Common myeloid progenitor, CD34-positive (primary cell): ENCODE results near the gene RBMS1.

ENCODE experiments used
- CTCF ChIA-PET: fragments of 350-600 bp; sonication (Branson Sonifier 250); formaldehyde crosslinking; loops from one replicate; lab custom pipeline; 2021; ENCODE audit warnings: antibody characterized with exemption; lab: Charles Lee
- POLR2A ChIA-PET: fragments of 350-600 bp; sonication (Branson Sonifier 250); formaldehyde crosslinking; loops from one replicate; lab custom pipeline; 2021; ENCODE audit warnings: antibody characterized with exemption; lab: Charles Lee
- DNase-seq, 3 donors: peaks; one replicate each; pipeline versions ENCODE4 v3.0.0 to v3.0.0-alpha.2; 2013
- H3K27ac ChIP-seq, 2 experiments: 1 replicate in 1 of 2; 2 replicates in 1 of 2; pipeline ENCODE4 v1.7.0; 2013; ENCODE audit warnings: inconsistent platforms in 2 of 2, low read length in 2 of 2, mild to moderate bottlenecking in 2 of 2, low read depth in 1 of 2, moderate library complexity in 1 of 2; ENCODE audit not compliant: severe bottlenecking in 2 of 2, insufficient read depth in 1 of 2, poor library complexity in 1 of 2
- H3K27me3 ChIP-seq, 5 experiments: replicated peaks in 2 of 5; 1 replicate in 3 of 5; 2 replicates in 2 of 5; pipeline versions ENCODE4 v1.6.1 to v1.7.0; 2013; ENCODE audit warnings: low read length in 4 of 5, mild to moderate bottlenecking in 2 of 5, moderate library complexity in 2 of 5, inconsistent platforms in 1 of 5; ENCODE audit not compliant: insufficient read depth in 5 of 5, control insufficient read depth in 4 of 5
- H3K36me3 ChIP-seq, 4 experiments: 1 replicate in 2 of 4; 2 replicates in 2 of 4; pipeline versions ENCODE4 v1.6.1 to v1.7.0; 2013; ENCODE audit warnings: low read length in 3 of 4, control low read depth in 1 of 4, mild to moderate bottlenecking in 1 of 4; ENCODE audit not compliant: control insufficient read depth in 4 of 4, insufficient read depth in 4 of 4
- H3K4me1 ChIP-seq, 4 experiments: 1 replicate in 3 of 4; 2 replicates in 1 of 4; pipeline versions ENCODE4 v1.6.1 to v1.7.1; 2013; ENCODE audit warnings: low read length in 3 of 4, mild to moderate bottlenecking in 3 of 4, control low read depth in 1 of 4, inconsistent platforms in 1 of 4, moderate library complexity in 1 of 4; ENCODE audit not compliant: control insufficient read depth in 4 of 4, insufficient read depth in 4 of 4; ENCODE audit errors: control extremely low read depth in 1 of 4
- H3K4me3 ChIP-seq, 7 experiments: 1 replicate in 4 of 7; 2 replicates in 3 of 7; pipeline versions ENCODE4 v1.5.1 to v1.7.0; 2013; ENCODE audit warnings: mild to moderate bottlenecking in 7 of 7, low read length in 6 of 7, moderate library complexity in 6 of 7, inconsistent platforms in 2 of 7, low read depth in 2 of 7, control low read depth in 1 of 7; ENCODE audit not compliant: insufficient read depth in 4 of 7, control insufficient read depth in 1 of 7; ENCODE audit errors: extremely low read depth in 1 of 7
- H3K9me3 ChIP-seq, 5 experiments: 1 replicate in 4 of 5; 2 replicates in 1 of 5; pipeline versions ENCODE4 v1.6.1 to v1.7.1; 2013; ENCODE audit warnings: low read length in 4 of 5, mild to moderate bottlenecking in 2 of 5, inconsistent platforms in 1 of 5, low read depth in 1 of 5, moderate library complexity in 1 of 5; ENCODE audit not compliant: control insufficient read depth in 4 of 5, insufficient read depth in 2 of 5; ENCODE audit errors: control extremely low read depth in 1 of 5
- WGBS: methylation state at CpG from one replicate; pipeline ENCODE4 v1.1.5; 2013; ENCODE audit not compliant: insufficient coverage; 5-methylcytosine and 5-hydroxymethylcytosine counted together

RBMS1 gene

GRCh38 chr2:160482673-160483072 is 10.9 kb downstream of the RBMS1 start:
- POLR2A ChIA-PET = no interaction called here
- Histone ChIP-seq H3K4me3 (no peak overlapping the region), H3K27ac (no peak overlapping the region), H3K36me3 (no peaks in the 10 kb centered on the region), H3K27me3 (no peaks in the 10 kb centered on the region), H3K9me3 (no peaks in the 10 kb centered on the region), H3K4me1 (peaks cover 0 to 2% (median 0%) of the 10 kb centered on the region in 4 experiments)
- 80% methylated on average over 1 of the region's 2 CpGs for WGBS
- CTCF ChIA-PET = no interaction called here
- peak in 1 of 3 donors; percentile 22 for DNase-seq

DNA sequence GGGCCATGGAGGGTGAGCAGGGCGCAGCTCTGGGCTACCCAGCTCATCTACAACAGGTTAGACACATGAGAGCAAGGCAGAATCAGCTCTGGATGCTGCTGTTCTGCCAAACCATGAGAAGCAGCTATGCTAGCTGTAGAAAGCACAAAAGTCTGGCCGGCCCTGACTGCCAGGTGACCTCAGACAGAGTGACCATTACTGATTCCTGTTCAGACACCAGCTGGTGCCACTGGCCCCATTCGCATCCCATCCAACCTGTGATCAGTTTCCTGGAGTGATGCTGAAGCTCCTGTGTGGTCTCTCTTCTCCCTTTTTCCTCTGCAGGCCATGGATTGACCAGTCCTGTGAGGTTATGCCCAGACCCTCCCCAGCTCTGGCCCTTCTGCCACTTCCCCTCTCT is 14.3 kb downstream of the RBMS1 start:
- Histone ChIP-seq H3K27me3 (no peaks in the 10 kb centered on the region), H3K4me1 (peaks cover 0 to 2% (median 0%) of the 10 kb centered on the region in 4 experiments), H3K36me3 (no peaks in the 10 kb centered on the region), H3K4me3 (no peak overlapping the region), H3K9me3 (no peaks in the 10 kb centered on the region), H3K27ac (no peak overlapping the region)
- POLR2A ChIA-PET = no interaction called here
- WGBS = 98% methylated on average over 3 of the region's 3 CpGs
- DNase-seq = no peak
- CTCF ChIA-PET = interaction anchor here (1.0 to 1.5 kb wide), 3 partner anchors 8 to 51 kb away, joined by 3 read pairs; no protein-coding TSS in a partner anchor

- POLR2A ChIA-PET = no interaction called here
- H3K27me3 ChIP-seq = no peaks in the 10 kb centered on the region
- no peak overlapping the region for H3K27ac ChIP-seq
- no peaks in the 10 kb centered on the region for H3K36me3 ChIP-seq
- peaks cover 0 to 2% (median 0%) of the 10 kb centered on the region in 4 experiments for H3K4me1 ChIP-seq
- CTCF ChIA-PET = interaction anchor here (1.0 to 1.5 kb wide), 3 partner anchors 8 to 50 kb away, joined by 3 read pairs; no protein-coding TSS in a partner anchor
- no peak for DNase-seq
- 94% methylated on average over 6 of the region's 6 CpGs for WGBS
- H3K4me3 ChIP-seq = no peak overlapping the region
- no peaks in the 10 kb centered on the region for H3K9me3 ChIP-seq
These were observed 14.9 kb downstream of the RBMS1 start for GRCh38 chr2:160478660-160479059.

GRCh38 chr2:160477032-160477431 is 16.6 kb downstream of the RBMS1 start:
- no peaks in the 10 kb centered on the region for H3K9me3 ChIP-seq
- H3K27me3 ChIP-seq = no peaks in the 10 kb centered on the region
- no peaks in the 10 kb centered on the region for H3K36me3 ChIP-seq
- whole genome bisulfite sequencing = 98% methylated on average over 6 of the region's 7 CpGs
- H3K27ac ChIP-seq = no peak overlapping the region
- H3K4me1 ChIP-seq = no peaks in the 10 kb centered on the region
- no peak for DNase-seq
- POLR2A ChIA-PET = no interaction called here
- CTCF ChIA-PET = no interaction called here
- no peak overlapping the region for H3K4me3 ChIP-seq

DNA sequence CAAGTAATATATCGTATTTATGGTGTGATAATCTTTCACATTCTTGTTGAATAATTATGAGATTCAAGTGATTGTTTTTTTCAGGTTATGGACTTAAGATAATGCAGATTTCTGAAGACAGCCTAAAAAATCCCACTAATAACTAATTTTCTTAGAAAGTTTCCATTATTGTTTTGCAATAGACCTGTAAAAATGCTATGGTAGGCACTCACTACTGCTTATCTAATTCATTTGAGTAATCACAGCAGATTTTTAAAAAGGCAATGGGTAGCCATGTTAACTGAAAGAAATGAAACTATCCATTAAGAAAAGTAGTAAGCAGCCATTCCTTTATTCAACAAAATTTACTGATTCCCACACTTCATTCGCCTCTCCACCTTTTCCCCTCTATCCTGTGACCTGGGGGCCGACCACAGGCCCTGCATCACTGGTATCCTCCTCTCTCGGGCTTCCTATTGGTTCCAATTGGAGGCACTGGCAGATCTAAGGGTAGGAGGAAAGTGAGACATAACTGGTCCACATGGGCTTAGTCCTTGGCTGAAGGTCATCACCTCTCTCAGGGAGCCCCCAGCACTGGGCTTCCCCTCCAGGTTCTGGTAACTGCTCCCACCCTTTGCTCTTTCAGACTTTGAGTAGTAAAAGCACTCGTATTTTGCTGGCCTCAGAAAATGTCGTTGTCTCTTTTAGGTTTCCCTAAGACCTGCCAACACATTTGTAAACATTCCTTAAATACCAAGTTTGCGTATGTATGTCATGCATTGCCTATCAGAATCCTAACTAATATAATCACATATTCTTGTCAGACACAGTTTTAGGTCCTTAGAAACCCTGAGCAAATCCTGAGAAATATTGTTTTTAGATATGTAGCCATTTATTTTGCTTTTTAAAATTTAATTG is 18.5 kb downstream of the RBMS1 start:
- ChIA-PET POLR2A (no interaction called here), CTCF (no interaction called here)
- Histone ChIP-seq H3K27me3 (no peaks in the 10 kb centered on the region), H3K36me3 (no peaks in the 10 kb centered on the region), H3K9me3 (no peaks in the 10 kb centered on the region), H3K4me3 (no peak overlapping the region), H3K27ac (no peak overlapping the region), H3K4me1 (no peaks in the 10 kb centered on the region)
- no peak for DNase-seq
- WGBS = 100% methylated on average over 2 of the region's 7 CpGs

DNA sequence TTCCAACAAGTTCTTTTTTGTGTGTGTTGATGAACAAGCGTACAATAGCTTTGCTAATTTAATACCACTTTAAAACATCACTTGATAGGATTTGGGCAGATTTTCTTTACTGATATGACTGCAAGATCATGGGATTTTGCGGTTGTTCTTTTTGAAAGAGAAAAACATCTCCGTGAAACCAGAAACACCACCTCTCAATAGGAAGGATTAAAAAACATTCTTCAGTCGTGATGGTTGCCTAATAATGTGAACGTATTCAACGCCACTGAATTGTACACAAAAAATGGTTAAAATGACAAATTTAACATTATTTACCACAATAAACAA is 19.3 kb downstream of the RBMS1 start:
- Histone ChIP-seq H3K4me1 (no peaks in the 10 kb centered on the region), H3K36me3 (no peaks in the 10 kb centered on the region), H3K27ac (no peak overlapping the region), H3K4me3 (no peak overlapping the region), H3K27me3 (no peaks in the 10 kb centered on the region), H3K9me3 (no peaks in the 10 kb centered on the region)
- ChIA-PET CTCF (interaction anchor here (1.3 kb wide), 1 partner anchor 11 kb away, joined by 3 read pairs; no protein-coding TSS in a partner anchor), POLR2A (no interaction called here)
- no peak for DNase-seq
- whole genome bisulfite sequencing = 100% methylated on average over 1 of the region's 6 CpGs
